NCI-H187 treated with DMSO at 0.1 percent for 48 hours (cell line): ENCODE results near the gene GBP7.

Experiments used
- DNase-seq: peaks from one replicate; lab custom pipeline; 2025; lab: John Stamatoyannopoulos, UW

GBP7 gene

GRCh38 chr1:89114662-89115061 lies 61.1 kb downstream of the GBP7 start:
- no peak for DNase-seq

GRCh38 chr1:89112871-89113613 lies 62.8 kb downstream of the GBP7 start:
- DNase-seq, result no peak

- no peak for DNase-seq
Observed at GRCh38 chr1:89104687-89105086, 71.1 kb downstream of the GBP7 start.

- no peak for DNase-seq
Observed at GRCh38 chr1:89104147-89104546, 71.7 kb downstream of the GBP7 start.

GRCh38 chr1:89102021-89102420 lies 73.8 kb downstream of the GBP7 start:
- no peak for DNase-seq

- no peak for DNase-seq
Observed at GRCh38 chr1:89100412-89100811, 75.4 kb downstream of the GBP7 start.

- DNase-seq, result no peak
Observed at GRCh38 chr1:89098857-89099256, 76.9 kb downstream of the GBP7 start.

GRCh38 chr1:89095737-89096136 lies 80.1 kb downstream of the GBP7 start:
- no peak for DNase-seq

GRCh38 chr1:89089962-89090361 lies 85.8 kb downstream of the GBP7 start:
- no peak for DNase-seq

GRCh38 chr1:89088572-89088971 lies 87.2 kb downstream of the GBP7 start:
- DNase-seq, result no peak

- DNase-seq, result no peak
Observed at GRCh38 chr1:89087241-89087640, 88.6 kb downstream of the GBP7 start.

GRCh38 chr1:89085781-89086180 lies 90.0 kb downstream of the GBP7 start:
- no peak for DNase-seq
